ENCODE data around the gene KLHL2. TPM values are rescaled to one million over a fixed set of nuclear protein-coding genes. Genes with fewer than 3 reads are reported as not detected.
A peak's percentile ranks its signal among the peaks of the same experiment; 100 is the strongest.
"Not testable (repeated sequence)": the region's sequence is repeated elsewhere in the genome, so short reads cannot be mapped to it uniquely, and the experiment has no call there.

Gene KLHL2, protein sequence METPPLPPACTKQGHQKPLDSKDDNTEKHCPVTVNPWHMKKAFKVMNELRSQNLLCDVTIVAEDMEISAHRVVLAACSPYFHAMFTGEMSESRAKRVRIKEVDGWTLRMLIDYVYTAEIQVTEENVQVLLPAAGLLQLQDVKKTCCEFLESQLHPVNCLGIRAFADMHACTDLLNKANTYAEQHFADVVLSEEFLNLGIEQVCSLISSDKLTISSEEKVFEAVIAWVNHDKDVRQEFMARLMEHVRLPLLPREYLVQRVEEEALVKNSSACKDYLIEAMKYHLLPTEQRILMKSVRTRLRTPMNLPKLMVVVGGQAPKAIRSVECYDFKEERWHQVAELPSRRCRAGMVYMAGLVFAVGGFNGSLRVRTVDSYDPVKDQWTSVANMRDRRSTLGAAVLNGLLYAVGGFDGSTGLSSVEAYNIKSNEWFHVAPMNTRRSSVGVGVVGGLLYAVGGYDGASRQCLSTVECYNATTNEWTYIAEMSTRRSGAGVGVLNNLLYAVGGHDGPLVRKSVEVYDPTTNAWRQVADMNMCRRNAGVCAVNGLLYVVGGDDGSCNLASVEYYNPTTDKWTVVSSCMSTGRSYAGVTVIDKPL
- total RNA-seq = 12.9 and 17.7 TPM in 2 replicates

- Histone ChIP-seq H3K27me3 (ENCODE audit: control insufficient read depth, insufficient read depth, low read length) (no peaks in the 10 kb centered on the region), H3K4me3 (ENCODE audit: low read depth, low read length) (peak within 1 kb of the TSS; percentile 73), H3K36me3 (ENCODE audit: control insufficient read depth, insufficient read depth, low read length) (no peaks in the 10 kb centered on the region)
- no peak for TF ChIP-seq CTCF (IDR thresholded peaks at IDR 0.05; ENCODE audit: insufficient read depth, low read length, poor library complexity, severe bottlenecking)
- DNase-seq (ENCODE audit: low read depth) = no peak
These were observed at the start of gene KLHL2 for GRCh38 chr4:165207431-165208220. Gene KLHL2 (plus strand): TSS chr4:165207561. CDS start chr4:165207877, 316 bp downstream.

DNA sequence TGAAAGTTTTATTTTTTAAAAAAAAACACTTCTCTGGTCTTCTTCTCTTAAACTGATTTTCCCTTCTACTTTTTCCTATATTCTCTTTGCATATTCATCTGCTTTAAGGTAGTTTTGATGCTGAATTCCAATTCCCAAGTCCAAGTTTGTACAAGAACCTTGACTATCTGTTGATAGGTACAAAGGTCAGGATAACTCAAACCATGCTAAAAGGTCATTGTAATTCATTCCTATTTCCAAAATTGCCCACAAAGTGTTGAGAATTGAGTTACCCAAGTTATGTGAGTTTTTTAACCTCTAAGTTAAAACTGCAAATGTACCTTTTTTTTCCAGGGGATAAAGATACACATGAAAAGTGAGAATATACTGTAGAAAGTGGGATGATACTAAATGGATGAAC lies 48.6 kb upstream of the KLHL2 start:
- no peak for DNase-seq (ENCODE audit: low read depth)
- Histone ChIP-seq H3K27me3 (ENCODE audit: control insufficient read depth, insufficient read depth, low read length) (no peaks in the 10 kb centered on the region), H3K4me3 (ENCODE audit: low read depth, low read length) (no peak overlapping the region), H3K36me3 (ENCODE audit: control insufficient read depth, insufficient read depth, low read length) (no peaks in the 10 kb centered on the region)
- TF ChIP-seq CTCF (IDR thresholded peaks at IDR 0.05; ENCODE audit: insufficient read depth, low read length, poor library complexity, severe bottlenecking) = no peak

DNA sequence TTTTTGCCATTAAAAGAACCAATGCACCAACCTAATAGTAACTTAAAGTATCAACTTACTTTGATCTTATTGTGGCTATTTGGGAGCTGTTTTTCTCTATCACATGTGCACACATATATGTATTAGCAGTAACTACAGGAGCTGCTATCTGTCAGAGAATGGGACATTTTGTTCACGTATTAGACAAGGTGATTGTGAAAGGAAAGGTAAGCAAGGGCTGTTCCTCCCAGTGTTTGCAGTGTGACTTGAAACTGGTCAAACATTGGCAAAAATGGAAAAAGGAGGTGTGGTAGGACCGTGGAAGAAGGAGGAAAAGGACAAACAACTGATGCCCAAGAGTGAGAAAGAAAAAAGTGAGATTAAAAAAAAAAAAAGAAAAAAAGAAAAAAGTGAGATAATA lies 43.1 kb upstream of the KLHL2 start:
- no peak for TF ChIP-seq CTCF (IDR thresholded peaks at IDR 0.05; ENCODE audit: insufficient read depth, low read length, poor library complexity, severe bottlenecking)
- Histone ChIP-seq H3K36me3 (ENCODE audit: control insufficient read depth, insufficient read depth, low read length) (no peaks in the 10 kb centered on the region), H3K4me3 (ENCODE audit: low read depth, low read length) (no peak overlapping the region), H3K27me3 (ENCODE audit: control insufficient read depth, insufficient read depth, low read length) (no peaks in the 10 kb centered on the region)
- DNase-seq (ENCODE audit: low read depth) = no peak

DNA sequence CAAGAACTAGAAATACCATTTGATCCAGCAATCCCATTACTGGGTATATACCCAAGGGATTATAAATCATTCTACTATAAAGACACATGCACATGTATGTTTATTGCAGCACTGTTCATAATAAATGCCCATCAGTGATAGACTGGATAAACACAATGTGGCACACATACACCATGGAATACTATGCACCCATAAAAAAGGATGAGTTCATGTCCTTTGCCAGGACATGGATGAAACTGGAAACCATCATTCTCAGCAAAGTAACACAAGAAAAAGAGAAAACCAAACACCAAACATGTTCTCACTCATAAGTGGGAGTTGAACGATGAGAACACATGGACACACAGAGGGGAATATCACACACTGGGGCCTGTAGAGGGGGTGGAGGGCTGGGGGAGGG lies 40.5 kb upstream of the KLHL2 start:
- not testable (repeated sequence) for H3K27me3 ChIP-seq (ENCODE audit: control insufficient read depth, insufficient read depth, low read length); H3K36me3 ChIP-seq (ENCODE audit: control insufficient read depth, insufficient read depth, low read length); H3K4me3 ChIP-seq (ENCODE audit: low read depth, low read length); DNase-seq (ENCODE audit: low read depth)

GRCh38 chr4:165167650-165168049 lies 39.7 kb upstream of the KLHL2 start:
- Histone ChIP-seq H3K27me3 (ENCODE audit: control insufficient read depth, insufficient read depth, low read length) (no peaks in the 10 kb centered on the region), H3K4me3 (ENCODE audit: low read depth, low read length) (no peak overlapping the region), H3K36me3 (ENCODE audit: control insufficient read depth, insufficient read depth, low read length) (no peaks in the 10 kb centered on the region)
- TF ChIP-seq CTCF (IDR thresholded peaks at IDR 0.05; ENCODE audit: insufficient read depth, low read length, poor library complexity, severe bottlenecking) = no peak
- no peak for DNase-seq (ENCODE audit: low read depth)

DNA sequence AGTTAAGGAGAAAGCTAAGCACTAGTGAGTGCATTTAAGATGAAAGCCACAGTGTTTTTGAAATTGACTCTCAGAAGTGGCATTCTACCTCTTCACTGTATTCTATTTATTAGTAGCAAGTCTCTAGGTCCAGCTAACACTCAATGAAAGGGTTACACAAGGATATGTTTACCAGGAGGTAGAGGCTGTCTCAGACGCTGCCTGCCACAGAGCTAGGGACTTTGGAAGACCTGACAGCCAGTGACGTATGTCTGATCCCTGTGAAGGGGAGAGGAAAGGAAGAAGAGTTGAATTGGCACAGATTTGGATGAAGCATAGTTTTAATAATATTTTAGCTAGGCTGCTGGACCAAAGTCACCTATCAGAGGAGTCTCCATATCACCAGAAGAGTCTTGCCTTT lies 36.5 kb upstream of the KLHL2 start:
- no peaks in the 10 kb centered on the region for H3K36me3 ChIP-seq (ENCODE audit: control insufficient read depth, insufficient read depth, low read length)
- no peak overlapping the region for H3K4me3 ChIP-seq (ENCODE audit: low read depth, low read length)
- TF ChIP-seq CTCF (IDR thresholded peaks at IDR 0.05; ENCODE audit: insufficient read depth, low read length, poor library complexity, severe bottlenecking) = no peak
- DNase-seq (ENCODE audit: low read depth) = no peak
- no peaks in the 10 kb centered on the region for H3K27me3 ChIP-seq (ENCODE audit: control insufficient read depth, insufficient read depth, low read length)

DNA sequence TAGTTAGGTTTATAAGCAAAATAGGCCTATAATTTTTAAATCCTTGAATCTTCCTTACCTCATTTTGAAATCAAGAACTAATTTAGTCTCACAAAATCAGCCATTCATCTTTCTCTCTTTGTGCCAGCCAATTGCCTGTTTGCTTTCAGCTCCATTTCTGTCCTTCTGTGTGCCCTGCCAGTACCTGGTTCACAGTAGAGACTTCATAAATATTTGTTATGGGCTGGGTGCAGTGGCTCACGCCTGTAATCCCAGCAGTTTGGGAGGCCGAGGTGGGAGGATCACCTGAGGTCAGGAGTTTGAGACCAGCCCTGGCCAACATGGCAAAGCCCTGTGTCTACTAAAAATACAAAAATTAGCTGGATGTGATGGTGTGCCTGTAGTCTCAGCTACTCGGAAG lies 31.9 kb upstream of the KLHL2 start:
- not testable (repeated sequence) for H3K27me3 ChIP-seq (ENCODE audit: control insufficient read depth, insufficient read depth, low read length); H3K4me3 ChIP-seq (ENCODE audit: low read depth, low read length); H3K36me3 ChIP-seq (ENCODE audit: control insufficient read depth, insufficient read depth, low read length); DNase-seq (ENCODE audit: low read depth)

Data from kidney epithelial cell (primary cell).